Liver (tissue), 3 donors: ENCODE results near the gene PTPRN2.

Source experiments
- EGR1 ChIP-seq, 2 donors: IDR thresholded peaks; 2 replicates each; pipeline ENCODE4 v1.6.1; 2016 to 2018; ENCODE audit warnings: antibody characterized with exemption in 2 of 2, low read depth in 2 of 2
- FOXA2 ChIP-seq: IDR thresholded peaks from 2 replicates; pipeline ENCODE4 v1.6.1; 2016; ENCODE audit warnings: antibody characterized with exemption
- GABPA ChIP-seq, 2 donors: IDR thresholded peaks in 1 of 2; conservative IDR thresholded peaks in 1 of 2; 2 replicates each; pipeline ENCODE4 v1.6.1; 2016; ENCODE audit warnings: antibody characterized with exemption in 2 of 2, mild to moderate bottlenecking in 1 of 2, moderate library complexity in 1 of 2
- RAD21 ChIP-seq, 2 donors: IDR thresholded peaks; 2 replicates each; pipeline ENCODE4 v1.6.1; 2016; ENCODE audit warnings: antibody characterized with exemption in 2 of 2, mild to moderate bottlenecking in 2 of 2
- RXRA ChIP-seq, 2 donors: IDR thresholded peaks; 2 replicates each; pipeline ENCODE4 v1.6.1; 2017 to 2018; ENCODE audit warnings: antibody characterized with exemption in 2 of 2, mild to moderate bottlenecking in 1 of 2
- SP1 ChIP-seq: IDR thresholded peaks from 2 replicates; pipeline ENCODE4 v1.6.1; 2018; ENCODE audit warnings: antibody characterized with exemption, mild to moderate bottlenecking
- TAF1 ChIP-seq: conservative IDR thresholded peaks from 2 replicates; pipeline ENCODE4 v1.6.1; 2016; ENCODE audit warnings: antibody characterized with exemption, mild to moderate bottlenecking
- YY1 ChIP-seq: IDR thresholded peaks from 2 replicates; pipeline ENCODE4 v1.6.1; 2016; ENCODE audit warnings: antibody characterized with exemption, mild to moderate bottlenecking
- TF ChIP-seq, protein P1 (sequence below): fragments of 150-350 bp; IDR thresholded peaks from 2 replicates; pipeline ENCODE4 v1.5.1; 2017; ENCODE audit warnings: improper control_type of control experiment, low read depth, low read length; ENCODE audit not compliant: missing input control
- TF ChIP-seq, protein P2 (sequence below): IDR thresholded peaks from 2 replicates; pipeline ENCODE4 v1.6.1; 2016; ENCODE audit warnings: antibody characterized with exemption
- TF ChIP-seq, protein P3 (sequence below): IDR thresholded peaks from 2 replicates; pipeline ENCODE4 v1.6.1; 2016; ENCODE audit warnings: antibody characterized with exemption
- TF ChIP-seq, protein P4 (sequence below): IDR thresholded peaks from 2 replicates; pipeline ENCODE4 v1.6.1; 2016; ENCODE audit warnings: antibody characterized with exemption, mild to moderate bottlenecking
- TF ChIP-seq, protein P5 (sequence below): IDR thresholded peaks from 2 replicates; pipeline ENCODE4 v1.6.1; 2016; ENCODE audit warnings: antibody characterized with exemption
- donor health status: healthy.
- donor health status: healthy.

DNA sequence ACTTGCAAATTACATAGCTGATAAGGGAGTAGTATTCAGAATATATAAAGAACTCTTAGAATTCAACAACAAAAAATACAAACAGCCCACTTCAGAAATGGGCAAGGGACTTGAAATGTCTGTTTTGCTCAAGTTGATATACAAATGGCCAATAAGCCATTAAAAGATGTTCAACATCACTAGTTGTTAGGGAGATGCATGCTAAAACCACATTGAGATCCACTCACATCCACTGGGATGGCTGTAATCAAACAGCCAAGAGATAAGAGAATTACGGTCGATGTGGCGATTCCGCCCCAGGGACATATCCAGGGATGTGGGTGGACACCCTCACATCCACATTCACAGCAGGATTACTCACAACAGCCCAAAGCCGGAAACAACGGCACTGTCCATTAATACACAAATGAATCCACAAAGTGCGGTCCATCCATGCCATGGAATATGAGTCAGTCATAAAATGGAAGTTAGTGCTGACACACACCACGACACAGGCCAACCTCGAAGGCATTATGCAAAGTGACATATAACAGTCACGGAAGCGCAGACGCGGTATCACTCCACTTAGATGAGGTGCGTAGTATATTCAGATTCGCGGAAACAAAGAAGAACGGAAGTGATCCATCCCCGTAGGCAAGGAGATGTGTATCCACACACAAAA lies 1023.0 kb downstream of the PTPRN2 start:
- TF ChIP-seq, protein P1, sequence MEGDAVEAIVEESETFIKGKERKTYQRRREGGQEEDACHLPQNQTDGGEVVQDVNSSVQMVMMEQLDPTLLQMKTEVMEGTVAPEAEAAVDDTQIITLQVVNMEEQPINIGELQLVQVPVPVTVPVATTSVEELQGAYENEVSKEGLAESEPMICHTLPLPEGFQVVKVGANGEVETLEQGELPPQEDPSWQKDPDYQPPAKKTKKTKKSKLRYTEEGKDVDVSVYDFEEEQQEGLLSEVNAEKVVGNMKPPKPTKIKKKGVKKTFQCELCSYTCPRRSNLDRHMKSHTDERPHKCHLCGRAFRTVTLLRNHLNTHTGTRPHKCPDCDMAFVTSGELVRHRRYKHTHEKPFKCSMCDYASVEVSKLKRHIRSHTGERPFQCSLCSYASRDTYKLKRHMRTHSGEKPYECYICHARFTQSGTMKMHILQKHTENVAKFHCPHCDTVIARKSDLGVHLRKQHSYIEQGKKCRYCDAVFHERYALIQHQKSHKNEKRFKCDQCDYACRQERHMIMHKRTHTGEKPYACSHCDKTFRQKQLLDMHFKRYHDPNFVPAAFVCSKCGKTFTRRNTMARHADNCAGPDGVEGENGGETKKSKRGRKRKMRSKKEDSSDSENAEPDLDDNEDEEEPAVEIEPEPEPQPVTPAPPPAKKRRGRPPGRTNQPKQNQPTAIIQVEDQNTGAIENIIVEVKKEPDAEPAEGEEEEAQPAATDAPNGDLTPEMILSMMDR, result no peak
- TF ChIP-seq GABPA (IDR thresholded peaks at IDR 0.05 in 1 of 2, conservative IDR thresholded peaks at IDR 0.05 in 1 of 2), result no peak
- TF ChIP-seq, protein P2, sequence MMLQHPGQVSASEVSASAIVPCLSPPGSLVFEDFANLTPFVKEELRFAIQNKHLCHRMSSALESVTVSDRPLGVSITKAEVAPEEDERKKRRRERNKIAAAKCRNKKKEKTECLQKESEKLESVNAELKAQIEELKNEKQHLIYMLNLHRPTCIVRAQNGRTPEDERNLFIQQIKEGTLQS, result no peak
- TF ChIP-seq, protein P3, sequence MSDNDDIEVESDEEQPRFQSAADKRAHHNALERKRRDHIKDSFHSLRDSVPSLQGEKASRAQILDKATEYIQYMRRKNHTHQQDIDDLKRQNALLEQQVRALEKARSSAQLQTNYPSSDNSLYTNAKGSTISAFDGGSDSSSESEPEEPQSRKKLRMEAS, result no peak
- TF ChIP-seq TAF1, result no peak
- no peak for TF ChIP-seq RAD21 (IDR thresholded peaks at IDR 0.05)
- TF ChIP-seq YY1, result no peak
- TF ChIP-seq, protein P4, sequence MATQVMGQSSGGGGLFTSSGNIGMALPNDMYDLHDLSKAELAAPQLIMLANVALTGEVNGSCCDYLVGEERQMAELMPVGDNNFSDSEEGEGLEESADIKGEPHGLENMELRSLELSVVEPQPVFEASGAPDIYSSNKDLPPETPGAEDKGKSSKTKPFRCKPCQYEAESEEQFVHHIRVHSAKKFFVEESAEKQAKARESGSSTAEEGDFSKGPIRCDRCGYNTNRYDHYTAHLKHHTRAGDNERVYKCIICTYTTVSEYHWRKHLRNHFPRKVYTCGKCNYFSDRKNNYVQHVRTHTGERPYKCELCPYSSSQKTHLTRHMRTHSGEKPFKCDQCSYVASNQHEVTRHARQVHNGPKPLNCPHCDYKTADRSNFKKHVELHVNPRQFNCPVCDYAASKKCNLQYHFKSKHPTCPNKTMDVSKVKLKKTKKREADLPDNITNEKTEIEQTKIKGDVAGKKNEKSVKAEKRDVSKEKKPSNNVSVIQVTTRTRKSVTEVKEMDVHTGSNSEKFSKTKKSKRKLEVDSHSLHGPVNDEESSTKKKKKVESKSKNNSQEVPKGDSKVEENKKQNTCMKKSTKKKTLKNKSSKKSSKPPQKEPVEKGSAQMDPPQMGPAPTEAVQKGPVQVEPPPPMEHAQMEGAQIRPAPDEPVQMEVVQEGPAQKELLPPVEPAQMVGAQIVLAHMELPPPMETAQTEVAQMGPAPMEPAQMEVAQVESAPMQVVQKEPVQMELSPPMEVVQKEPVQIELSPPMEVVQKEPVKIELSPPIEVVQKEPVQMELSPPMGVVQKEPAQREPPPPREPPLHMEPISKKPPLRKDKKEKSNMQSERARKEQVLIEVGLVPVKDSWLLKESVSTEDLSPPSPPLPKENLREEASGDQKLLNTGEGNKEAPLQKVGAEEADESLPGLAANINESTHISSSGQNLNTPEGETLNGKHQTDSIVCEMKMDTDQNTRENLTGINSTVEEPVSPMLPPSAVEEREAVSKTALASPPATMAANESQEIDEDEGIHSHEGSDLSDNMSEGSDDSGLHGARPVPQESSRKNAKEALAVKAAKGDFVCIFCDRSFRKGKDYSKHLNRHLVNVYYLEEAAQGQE, result no peak
- no peak for TF ChIP-seq RXRA (IDR thresholded peaks at IDR 0.05)
- TF ChIP-seq FOXA2, result no peak
- TF ChIP-seq, protein P5, sequence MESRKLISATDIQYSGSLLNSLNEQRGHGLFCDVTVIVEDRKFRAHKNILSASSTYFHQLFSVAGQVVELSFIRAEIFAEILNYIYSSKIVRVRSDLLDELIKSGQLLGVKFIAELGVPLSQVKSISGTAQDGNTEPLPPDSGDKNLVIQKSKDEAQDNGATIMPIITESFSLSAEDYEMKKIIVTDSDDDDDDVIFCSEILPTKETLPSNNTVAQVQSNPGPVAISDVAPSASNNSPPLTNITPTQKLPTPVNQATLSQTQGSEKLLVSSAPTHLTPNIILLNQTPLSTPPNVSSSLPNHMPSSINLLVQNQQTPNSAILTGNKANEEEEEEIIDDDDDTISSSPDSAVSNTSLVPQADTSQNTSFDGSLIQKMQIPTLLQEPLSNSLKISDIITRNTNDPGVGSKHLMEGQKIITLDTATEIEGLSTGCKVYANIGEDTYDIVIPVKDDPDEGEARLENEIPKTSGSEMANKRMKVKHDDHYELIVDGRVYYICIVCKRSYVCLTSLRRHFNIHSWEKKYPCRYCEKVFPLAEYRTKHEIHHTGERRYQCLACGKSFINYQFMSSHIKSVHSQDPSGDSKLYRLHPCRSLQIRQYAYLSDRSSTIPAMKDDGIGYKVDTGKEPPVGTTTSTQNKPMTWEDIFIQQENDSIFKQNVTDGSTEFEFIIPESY, result no peak
- TF ChIP-seq EGR1 (IDR thresholded peaks at IDR 0.05; ENCODE audit: low read depth in 2 of 2), result no peak
- TF ChIP-seq SP1, result no peak
